GM13976 (cell line): Measurements from ENCODE around the gene MADCAM1.

Source experiments
- DNase-seq: peaks from one replicate; pipeline ENCODE4 v3.0.0; 2012; ENCODE audit warnings: low spot score
- in situ Hi-C: fragments of 300-500 bp; cut with MboI; formaldehyde crosslinking; loops from one replicate; pipeline ENCODE4 v1.12.0; 2022; ENCODE audit warnings: low sequenced_read_pairs, mixed read lengths, inconsistent platforms; ENCODE audit not compliant: unreplicated experiment
- TF ChIP-seq, protein P1 (sequence below): IDR thresholded peaks from 2 replicates; pipeline ENCODE4 v1.5.1; 2012; ENCODE audit warnings: borderline replicate concordance, mild to moderate bottlenecking; ENCODE audit not compliant: insufficient read depth; ENCODE audit errors: extremely low read depth, missing control alignments, control extremely low read depth

The MADCAM1 gene

DNA sequence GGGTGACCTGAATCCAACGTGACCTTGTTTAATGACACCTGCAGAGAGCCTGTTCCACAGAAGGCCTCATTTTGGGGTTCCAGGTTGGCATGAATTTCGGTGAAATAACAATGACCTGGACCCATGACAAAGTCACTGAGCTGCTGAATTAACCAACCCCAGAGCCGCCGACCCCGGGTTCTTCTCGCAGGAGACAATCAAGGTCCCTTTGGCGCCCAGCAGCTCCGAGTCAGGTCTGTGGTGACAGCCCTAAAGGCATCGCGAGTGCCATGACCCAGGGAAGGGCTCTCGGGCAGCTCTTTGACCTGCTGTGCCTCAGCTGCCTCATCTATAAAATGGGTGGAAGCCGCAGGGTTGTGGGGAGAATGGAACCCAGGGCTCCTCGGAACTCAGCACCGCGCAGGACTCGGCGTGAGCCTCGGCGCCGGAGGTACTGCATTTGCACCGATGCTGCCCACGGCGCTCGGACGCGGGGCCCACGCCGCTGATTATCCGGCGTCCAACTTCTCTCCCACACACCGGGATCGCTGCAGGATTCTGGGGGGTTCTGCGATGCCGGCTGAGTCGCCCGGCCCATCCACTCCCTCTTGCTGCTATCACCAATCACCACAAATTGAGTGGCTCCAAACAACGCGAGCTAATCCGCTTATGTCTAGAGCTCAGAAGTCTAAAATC is 41.1 kb upstream of the MADCAM1 start:
- in situ Hi-C loops: no loop called here
- TF ChIP-seq, protein P1, sequence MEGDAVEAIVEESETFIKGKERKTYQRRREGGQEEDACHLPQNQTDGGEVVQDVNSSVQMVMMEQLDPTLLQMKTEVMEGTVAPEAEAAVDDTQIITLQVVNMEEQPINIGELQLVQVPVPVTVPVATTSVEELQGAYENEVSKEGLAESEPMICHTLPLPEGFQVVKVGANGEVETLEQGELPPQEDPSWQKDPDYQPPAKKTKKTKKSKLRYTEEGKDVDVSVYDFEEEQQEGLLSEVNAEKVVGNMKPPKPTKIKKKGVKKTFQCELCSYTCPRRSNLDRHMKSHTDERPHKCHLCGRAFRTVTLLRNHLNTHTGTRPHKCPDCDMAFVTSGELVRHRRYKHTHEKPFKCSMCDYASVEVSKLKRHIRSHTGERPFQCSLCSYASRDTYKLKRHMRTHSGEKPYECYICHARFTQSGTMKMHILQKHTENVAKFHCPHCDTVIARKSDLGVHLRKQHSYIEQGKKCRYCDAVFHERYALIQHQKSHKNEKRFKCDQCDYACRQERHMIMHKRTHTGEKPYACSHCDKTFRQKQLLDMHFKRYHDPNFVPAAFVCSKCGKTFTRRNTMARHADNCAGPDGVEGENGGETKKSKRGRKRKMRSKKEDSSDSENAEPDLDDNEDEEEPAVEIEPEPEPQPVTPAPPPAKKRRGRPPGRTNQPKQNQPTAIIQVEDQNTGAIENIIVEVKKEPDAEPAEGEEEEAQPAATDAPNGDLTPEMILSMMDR: no peak
- DNase-seq: no peak

DNA sequence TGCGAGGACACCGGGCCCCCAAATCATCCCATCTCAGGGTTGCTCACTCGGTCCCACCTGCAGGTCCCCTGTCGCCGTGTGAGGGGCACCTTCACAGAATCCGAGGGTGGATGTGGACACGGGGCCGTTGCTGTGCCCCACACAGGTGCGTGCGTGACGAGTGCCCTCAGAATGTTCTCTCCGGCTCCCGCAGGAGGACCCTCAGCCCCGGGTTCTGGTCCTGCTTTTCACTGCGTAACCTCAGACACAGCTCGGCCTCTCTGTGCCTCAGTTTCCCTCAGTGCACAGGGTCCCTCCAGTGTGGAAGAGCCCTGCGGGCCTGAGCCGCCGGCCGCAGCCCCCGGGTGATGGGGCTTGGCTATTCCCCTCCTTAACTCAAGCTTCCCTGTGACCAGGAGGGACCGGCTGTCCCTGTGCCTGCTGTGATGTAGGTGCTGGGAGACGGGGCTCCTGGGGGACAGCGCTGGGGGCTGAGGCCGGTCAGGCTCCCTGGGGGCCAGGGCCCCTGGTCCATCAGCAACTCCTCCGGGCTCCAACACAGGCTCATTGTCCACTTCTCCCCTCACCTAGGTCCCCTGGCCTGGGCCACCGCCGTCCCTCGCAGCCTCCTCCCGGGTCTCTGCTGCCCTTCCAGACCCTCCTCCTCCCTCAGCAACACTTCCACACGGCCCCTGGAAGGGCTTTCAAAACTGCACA is 40.3 kb upstream of the MADCAM1 start:
- TF ChIP-seq, protein P1: no peak
- in situ Hi-C loops: no loop called here
- DNase-seq: no peak

DNA sequence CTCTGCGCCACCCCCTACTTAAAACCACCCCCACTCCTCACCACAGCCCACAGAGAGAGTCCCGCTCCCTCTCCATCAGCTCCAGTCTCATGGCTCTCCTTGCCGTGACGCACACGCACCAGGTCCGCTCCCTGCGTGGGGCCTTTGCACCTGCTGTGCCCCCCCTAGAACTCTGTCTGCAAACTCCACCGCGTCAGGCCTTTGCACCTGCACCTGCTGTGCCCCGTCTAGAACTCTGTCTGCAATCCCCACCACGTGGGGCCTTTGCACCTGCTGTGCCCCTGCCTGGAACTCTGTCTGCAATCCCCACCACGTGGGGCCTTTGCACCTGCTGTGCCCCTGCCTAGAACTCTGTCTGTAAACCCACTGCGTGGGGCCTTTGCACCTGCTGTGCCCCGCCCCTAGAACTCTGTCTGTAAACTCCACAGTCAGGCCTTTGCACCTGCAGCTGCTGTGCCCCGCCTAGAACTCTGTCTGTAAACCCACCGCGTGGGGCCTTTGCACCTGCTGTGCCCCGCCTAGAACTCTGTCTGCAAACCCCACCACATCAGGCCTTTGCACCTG is 39.7 kb upstream of the MADCAM1 start:
- in situ Hi-C loops: no loop called here
- no peak for DNase-seq
- TF ChIP-seq, protein P1: no peak

DNA sequence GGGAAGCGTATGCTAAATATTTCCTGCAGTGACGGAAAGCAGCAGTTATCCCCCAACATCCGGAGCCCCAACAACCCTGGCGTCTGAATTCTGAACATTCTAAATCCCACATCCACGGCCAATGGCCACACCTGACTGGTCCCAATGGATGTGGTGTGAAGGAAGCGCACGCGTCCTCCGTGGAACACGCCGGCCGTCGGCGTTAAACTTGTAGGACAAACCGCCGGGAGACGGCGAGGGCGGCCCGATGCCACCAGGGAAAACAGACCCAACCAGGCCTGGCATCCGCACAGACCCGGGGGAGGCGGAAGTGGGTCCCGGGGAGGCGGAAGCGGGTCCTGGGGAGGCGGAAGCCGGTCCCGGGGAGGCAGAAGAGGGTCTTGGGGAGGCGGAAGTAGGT is 38.6 kb upstream of the MADCAM1 start:
- in situ Hi-C loops: no loop called here
- TF ChIP-seq, protein P1: no peak
- DNase-seq: no peak

DNA sequence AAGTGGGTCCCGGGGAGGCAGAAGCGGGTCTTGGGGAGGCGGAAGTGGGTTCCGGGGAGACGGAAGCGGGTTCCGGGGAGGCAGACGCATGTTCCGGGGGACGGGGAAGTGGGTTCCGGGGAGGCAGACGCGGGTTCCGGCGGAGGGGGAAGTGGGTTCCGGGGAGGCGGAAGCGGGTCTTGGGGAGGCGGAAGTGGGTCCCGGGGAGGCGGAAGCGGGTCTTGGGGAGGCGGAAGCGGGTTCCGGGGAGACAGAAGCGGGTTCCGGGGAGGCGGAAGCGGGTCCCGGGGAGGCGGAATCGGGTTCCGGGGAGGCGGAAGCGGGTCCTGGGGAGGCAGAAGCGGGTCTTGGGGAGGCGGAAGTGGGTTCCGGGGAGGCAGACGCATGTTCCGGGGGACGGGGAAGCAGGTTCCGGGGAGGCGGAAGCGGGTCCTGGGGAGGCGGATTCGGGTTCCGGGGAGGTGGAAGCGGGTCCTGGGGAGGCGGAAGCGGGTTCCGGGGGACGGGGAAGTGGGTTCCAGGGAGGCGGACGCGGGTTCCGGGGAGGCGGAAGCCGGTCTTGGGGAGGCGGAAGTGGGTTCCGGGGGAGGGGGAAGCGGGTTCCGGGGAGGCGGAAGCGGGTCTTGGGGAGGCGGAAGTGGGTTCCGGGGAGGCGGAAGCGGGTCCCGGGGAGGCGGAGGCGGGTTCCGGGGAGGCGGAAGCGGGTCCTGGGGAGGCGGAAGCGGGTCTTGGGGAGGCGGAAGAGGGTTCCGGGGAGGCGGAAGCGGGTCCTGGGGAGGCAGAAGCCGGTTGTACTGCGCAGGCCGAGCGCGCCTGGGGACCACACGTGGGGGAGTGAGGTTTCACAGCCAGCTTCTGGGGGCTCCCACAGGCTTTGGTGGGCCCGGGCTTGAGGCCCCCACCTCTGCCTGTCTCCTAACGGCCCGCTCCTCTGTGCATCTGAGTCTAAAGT is 37.9 kb upstream of the MADCAM1 start:
- TF ChIP-seq, protein P1: no peak
- in situ Hi-C loops: no loop called here
- DNase-seq: no peak
